ENCODE measurements around the gene RAPH1. TPM values are rescaled to one million over a fixed set of nuclear protein-coding genes. Genes with fewer than 3 reads are reported as not detected.

The RAPH1 gene
- 10 to 100 TPM; 11.8 to 19.9 (median 14.4) TPM for total RNA-seq
- 1 to 10 TPM; 4.8 to 7.9 (median 7.4) TPM for polyA plus RNA-seq

- no peaks in the 10 kb centered on the region for H3K27me3 ChIP-seq
- peak; percentile 91 for DNase-seq
- peak in 1 of 2 donors; percentile 50 for TF ChIP-seq POLR2A (IDR thresholded peaks at IDR 0.05)
- no peak for TF ChIP-seq EP300 (IDR thresholded peaks at IDR 0.05)
- peak in 3 of 4 donors; percentile 43 to 56 (median 53) for TF ChIP-seq POLR2AphosphoS5 (IDR thresholded peaks at IDR 0.05)
- peaks cover 0 to 28% (median 19%) of the 10 kb centered on the region in 4 donors for H3K4me1 ChIP-seq
- intact Hi-C loops (cut with DNase I): loop anchor here (1.0 to 5.0 kb wide), 2 partner anchors 47 to 115 kb away; no protein-coding TSS in a partner anchor
- H3K9me3 ChIP-seq: no peaks in the 10 kb centered on the region
- peak within 1 kb of the TSS; percentile 76 to 94 (median 88) for H3K4me3 ChIP-seq
- peak within 1 kb of the TSS; percentile 88 to 97 (median 93) for H3K27ac ChIP-seq
- no peaks in the 10 kb centered on the region for H3K36me3 ChIP-seq
- 0% methylated on average over 92 of the region's 92 CpGs for WGBS, 2 donors
Observed at GRCh38 chr2:203535078-203535783, at the start of gene RAPH1. RAPH1 (minus strand) TSS chr2:203535301; CDS start chr2:203495353, 39,948 bp downstream.

GRCh38 chr2:203584784-203585183, 49.7 kb upstream of the RAPH1 start:
- Histone ChIP-seq H3K9me3 (no peaks in the 10 kb centered on the region), H3K27me3 (no peaks in the 10 kb centered on the region), H3K4me3 (no peak overlapping the region), H3K4me1 (peaks cover 0 to 31% (median 27%) of the 10 kb centered on the region in 4 donors), H3K36me3 (no peaks in the 10 kb centered on the region), H3K27ac (no peak overlapping the region)
- no peak for TF ChIP-seq POLR2AphosphoS5 (IDR thresholded peaks at IDR 0.05)
- TF ChIP-seq EP300 (IDR thresholded peaks at IDR 0.05): no peak
- no peak for TF ChIP-seq CTCF (IDR thresholded peaks at IDR 0.05)
- no peak for TF ChIP-seq POLR2A (IDR thresholded peaks at IDR 0.05)
- DNase-seq: no peak
- 15 to 59% methylated on average over 1 of the region's 1 CpG for WGBS, 2 donors
- intact Hi-C loops (cut with DNase I): loop anchor here (5.0 kb wide), 2 partner anchors 47 to 68 kb away; partner anchors contain the start of gene RAPH1

- intact Hi-C loops (cut with DNase I): loop anchor here (5.0 kb wide), 2 partner anchors 46 to 69 kb away; partner anchors contain the start of gene RAPH1
- H3K27ac ChIP-seq: peak overlapping the region in 1 of 4 donors; percentile 74
Observed at GRCh38 chr2:203583701-203584100, 48.6 kb upstream of the RAPH1 start.

GRCh38 chr2:203583084-203583695, 48.1 kb upstream of the RAPH1 start:
- Histone ChIP-seq H3K4me1 (peaks cover 0 to 31% (median 27%) of the 10 kb centered on the region in 4 donors), H3K36me3 (no peaks in the 10 kb centered on the region), H3K4me3 (no peak overlapping the region), H3K27me3 (no peaks in the 10 kb centered on the region), H3K27ac (peak overlapping the region; percentile 56 to 74 (median 60)), H3K9me3 (no peaks in the 10 kb centered on the region)
- WGBS, 2 donors: 87 to 92% methylated on average over 3 of the region's 3 CpGs
- TF ChIP-seq EP300 (IDR thresholded peaks at IDR 0.05): no peak
- TF ChIP-seq POLR2AphosphoS5 (IDR thresholded peaks at IDR 0.05): no peak
- TF ChIP-seq CTCF (IDR thresholded peaks at IDR 0.05): no peak
- TF ChIP-seq POLR2A (IDR thresholded peaks at IDR 0.05): no peak
- intact Hi-C loops (cut with DNase I): loop anchor here (5.0 kb wide), 2 partner anchors 46 to 69 kb away; partner anchors contain the start of gene RAPH1
- no peak for DNase-seq

More at GRCh38 chr2:203583701-203584100, 48.6 kb upstream of the RAPH1 start:
- Histone ChIP-seq H3K36me3 (no peaks in the 10 kb centered on the region), H3K27me3 (no peaks in the 10 kb centered on the region), H3K4me3 (no peak overlapping the region), H3K9me3 (no peaks in the 10 kb centered on the region), H3K4me1 (peaks cover 0 to 31% (median 27%) of the 10 kb centered on the region in 4 donors)
- WGBS, 2 donors: 46 to 54% methylated on average over 2 of the region's 2 CpGs
- TF ChIP-seq POLR2A (IDR thresholded peaks at IDR 0.05) (no peak), EP300 (IDR thresholded peaks at IDR 0.05) (no peak), POLR2AphosphoS5 (IDR thresholded peaks at IDR 0.05) (no peak), CTCF (IDR thresholded peaks at IDR 0.05) (no peak)
- DNase-seq: no peak

GRCh38 chr2:203582468-203582867, 47.4 kb upstream of the RAPH1 start:
- 13 to 50% methylated on average over 3 of the region's 3 CpGs for WGBS, 2 donors
- no peaks in the 10 kb centered on the region for H3K27me3 ChIP-seq
- intact Hi-C loops (cut with DNase I): loop anchor here (5.0 kb wide), 2 partner anchors 45 to 70 kb away; partner anchors contain the start of gene RAPH1
- DNase-seq: no peak
- H3K36me3 ChIP-seq: no peaks in the 10 kb centered on the region
- peaks cover 0 to 31% (median 27%) of the 10 kb centered on the region in 4 donors for H3K4me1 ChIP-seq
- TF ChIP-seq POLR2A (IDR thresholded peaks at IDR 0.05): no peak
- TF ChIP-seq EP300 (IDR thresholded peaks at IDR 0.05): no peak
- TF ChIP-seq CTCF (IDR thresholded peaks at IDR 0.05): no peak
- TF ChIP-seq POLR2AphosphoS5 (IDR thresholded peaks at IDR 0.05): peak in 3 of 4 donors; percentile 11 to 35 (median 28)
- H3K27ac ChIP-seq: peak overlapping the region; percentile 56 to 74 (median 60)
- no peaks in the 10 kb centered on the region for H3K9me3 ChIP-seq
- no peak overlapping the region for H3K4me3 ChIP-seq
